GM12801 (cell line): ENCODE data around the gene DOK6.

Experiments used
- TF ChIP-seq, protein P1 (sequence below): IDR thresholded peaks from one replicate; pipeline ENCODE4 v1.5.1; 2011; ENCODE audit warnings: control low read depth; ENCODE audit not compliant: insufficient read length; ENCODE audit errors: extremely low read depth

Gene DOK6

DNA sequence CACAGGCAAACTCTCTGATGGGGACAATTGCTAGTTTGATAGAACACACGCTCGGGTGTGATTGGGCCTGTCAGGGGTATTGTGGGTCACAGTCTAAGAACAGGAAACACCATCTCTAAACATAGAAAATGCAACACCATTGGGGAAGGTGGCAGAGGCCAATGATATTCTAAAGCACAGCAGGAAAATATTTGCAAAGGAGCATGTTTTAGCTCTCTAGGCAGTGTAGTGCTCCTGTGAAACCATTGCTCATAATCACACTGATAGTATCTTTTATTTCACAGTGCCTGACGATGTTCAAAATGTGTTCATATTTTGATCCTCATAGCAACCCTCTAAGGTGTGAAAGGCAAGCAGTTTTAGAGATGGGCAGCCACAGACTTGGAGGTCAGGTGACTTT lies 322.7 kb downstream of the DOK6 start:
- TF ChIP-seq, protein P1, sequence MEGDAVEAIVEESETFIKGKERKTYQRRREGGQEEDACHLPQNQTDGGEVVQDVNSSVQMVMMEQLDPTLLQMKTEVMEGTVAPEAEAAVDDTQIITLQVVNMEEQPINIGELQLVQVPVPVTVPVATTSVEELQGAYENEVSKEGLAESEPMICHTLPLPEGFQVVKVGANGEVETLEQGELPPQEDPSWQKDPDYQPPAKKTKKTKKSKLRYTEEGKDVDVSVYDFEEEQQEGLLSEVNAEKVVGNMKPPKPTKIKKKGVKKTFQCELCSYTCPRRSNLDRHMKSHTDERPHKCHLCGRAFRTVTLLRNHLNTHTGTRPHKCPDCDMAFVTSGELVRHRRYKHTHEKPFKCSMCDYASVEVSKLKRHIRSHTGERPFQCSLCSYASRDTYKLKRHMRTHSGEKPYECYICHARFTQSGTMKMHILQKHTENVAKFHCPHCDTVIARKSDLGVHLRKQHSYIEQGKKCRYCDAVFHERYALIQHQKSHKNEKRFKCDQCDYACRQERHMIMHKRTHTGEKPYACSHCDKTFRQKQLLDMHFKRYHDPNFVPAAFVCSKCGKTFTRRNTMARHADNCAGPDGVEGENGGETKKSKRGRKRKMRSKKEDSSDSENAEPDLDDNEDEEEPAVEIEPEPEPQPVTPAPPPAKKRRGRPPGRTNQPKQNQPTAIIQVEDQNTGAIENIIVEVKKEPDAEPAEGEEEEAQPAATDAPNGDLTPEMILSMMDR, result no peak

DNA sequence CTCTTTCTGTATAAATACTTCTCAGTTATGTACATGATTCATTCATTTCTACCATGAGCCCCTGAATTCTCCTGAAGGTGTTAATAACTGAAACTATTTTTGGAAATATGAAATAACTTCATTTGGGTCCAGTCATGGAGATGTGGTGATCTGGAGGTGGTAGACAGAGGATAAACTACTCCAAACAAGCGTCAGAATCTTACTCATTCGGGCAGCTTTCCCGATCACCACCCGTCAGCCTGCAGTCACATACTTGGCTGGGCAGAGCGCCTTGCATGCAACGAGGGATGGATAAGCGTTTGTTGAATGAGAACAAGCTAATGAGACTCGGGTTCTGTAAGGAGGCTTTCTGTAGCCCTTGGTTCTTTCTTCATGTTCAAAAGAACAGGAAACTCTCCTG lies 324.3 kb downstream of the DOK6 start:
- TF ChIP-seq, protein P1, result no peak

GRCh38 chr18:69725855-69726508 lies 325.3 kb downstream of the DOK6 start:
- TF ChIP-seq, protein P1, result no peak

DNA sequence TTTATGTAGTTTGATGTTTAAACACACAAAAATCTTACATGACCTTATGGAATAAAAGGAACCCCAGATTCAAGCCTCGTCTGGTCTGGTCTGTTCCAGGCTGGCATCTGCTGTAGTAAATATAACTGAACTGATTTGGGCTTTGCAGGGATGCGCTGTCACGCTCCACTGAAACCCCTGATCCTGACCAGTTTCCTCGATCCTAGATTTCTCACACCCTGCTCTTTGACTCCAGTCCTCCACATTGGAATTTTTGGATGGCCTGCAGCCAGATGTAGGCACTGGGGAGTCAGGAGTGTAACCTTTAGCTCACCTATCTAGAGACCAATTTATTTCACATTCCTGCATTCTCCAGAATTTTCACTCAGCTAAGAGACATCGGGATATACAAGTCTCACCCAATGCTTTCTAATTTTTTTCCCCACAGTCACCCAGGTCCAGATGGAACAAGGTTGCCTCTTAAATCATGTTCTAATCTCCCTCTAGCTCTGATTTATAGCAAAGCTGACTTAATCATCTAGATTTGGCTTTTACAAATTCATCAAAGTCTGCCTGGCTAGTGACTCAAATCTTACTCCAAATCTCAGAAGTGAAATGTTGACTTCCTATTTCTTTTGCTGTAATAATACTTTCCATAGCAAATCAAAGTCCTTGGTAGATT lies 327.4 kb downstream of the DOK6 start:
- TF ChIP-seq, protein P1, result no peak

DNA sequence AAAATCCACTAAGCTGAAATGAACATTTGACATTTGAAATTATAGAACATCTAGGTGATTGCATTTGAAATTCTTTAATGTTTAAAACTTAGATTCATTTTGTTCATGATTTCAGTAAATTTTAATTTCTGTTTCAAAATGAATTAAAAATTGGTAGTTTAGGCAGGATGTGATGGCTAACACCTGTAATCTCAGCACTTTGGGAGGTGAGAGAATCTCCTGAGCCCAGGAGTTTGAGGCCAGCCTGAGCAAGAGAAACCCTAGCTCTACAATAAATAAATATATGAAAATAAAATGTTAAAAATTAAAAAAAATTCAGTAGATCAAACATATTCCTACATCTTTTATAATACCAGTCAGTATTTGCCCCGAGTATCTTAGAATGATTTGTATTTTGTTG lies 330.0 kb downstream of the DOK6 start:
- TF ChIP-seq, protein P1, result no peak

- TF ChIP-seq, protein P1, result no peak
These were observed 333.8 kb downstream of the DOK6 start for GRCh38 chr18:69734536-69734935.

GRCh38 chr18:69736730-69737129 lies 336.0 kb downstream of the DOK6 start:
- TF ChIP-seq, protein P1, result no peak
